GM23338 (cell line): ENCODE data around the gene MPL. TPM values are rescaled to one million over a fixed set of nuclear protein-coding genes. Genes with fewer than 3 reads are reported as not detected.

ENCODE experiments used
- ATAC-seq: fragments of 200-7000 bp; cut with Tn5 transposase; 3 replicates; pipeline ENCODE4 v1.9.1; 2020
- DNase-seq: peaks from one replicate; pipeline ENCODE4 v3.0.0-alpha.2; 2015; ENCODE audit warnings: low spot score
- H2AFZ ChIP-seq: fragments of 200-600 bp; sonication (generic); 2 replicates; pipeline ENCODE4 v1.8.0; 2016; ENCODE audit warnings: antibody characterized with exemption, mild to moderate bottlenecking, moderate library complexity
- H3F3A ChIP-seq: fragments of 200-600 bp; sonication (generic); replicated peaks from 2 replicates; pipeline ENCODE4 v1.8.0; 2017; ENCODE audit warnings: antibody characterized with exemption, mixed run types, low read depth
- H3K27ac ChIP-seq: fragments of 200-600 bp; sonication (generic); 2 replicates; pipeline ENCODE4 v1.6.1; 2016; ENCODE audit warnings: low read depth
- H3K27me3 ChIP-seq: fragments of 200-600 bp; sonication (generic); 2 replicates; pipeline ENCODE4 v1.8.0; 2016; ENCODE audit warnings: mild to moderate bottlenecking, mixed run types, moderate library complexity; ENCODE audit not compliant: insufficient read depth
- H3K36me3 ChIP-seq: fragments of 200-600 bp; sonication (generic); 2 replicates; pipeline ENCODE4 v1.8.0; 2016; ENCODE audit warnings: mild to moderate bottlenecking; ENCODE audit not compliant: insufficient read depth
- H3K4me1 ChIP-seq: fragments of 200-600 bp; sonication (generic); 2 replicates; pipeline ENCODE4 v1.8.0; 2016; ENCODE audit warnings: mild to moderate bottlenecking, moderate library complexity; ENCODE audit not compliant: insufficient read depth
- H3K4me2 ChIP-seq: fragments of 200-600 bp; sonication (generic); 2 replicates; pipeline ENCODE4 v1.7.1; 2017; ENCODE audit warnings: mixed run types
- H3K4me3 ChIP-seq: fragments of 200-600 bp; sonication (generic); 2 replicates; pipeline ENCODE4 v1.6.1; 2016; ENCODE audit warnings: mixed run types
- H3K79me2 ChIP-seq: fragments of 200-600 bp; sonication (generic); replicated peaks from 2 replicates; pipeline ENCODE4 v1.8.0; 2017; ENCODE audit warnings: mild to moderate bottlenecking; ENCODE audit not compliant: insufficient read depth
- H3K9me2 ChIP-seq: fragments of 200-600 bp; sonication (generic); 2 replicates; pipeline ENCODE4 v1.8.0; 2017; ENCODE audit not compliant: insufficient read depth
- H4K20me1 ChIP-seq: fragments of 200-600 bp; sonication (generic); replicated peaks from 2 replicates; pipeline ENCODE4 v1.8.0; 2017; ENCODE audit warnings: mild to moderate bottlenecking; ENCODE audit not compliant: insufficient read depth
- H3K27ac Mint-ChIP-seq: 2 replicates; pipeline ENCODE4 v1.8.0; 2020; ENCODE audit warnings: inconsistent platforms, mild to moderate bottlenecking, moderate library complexity, mixed read lengths
- H3K27me3 Mint-ChIP-seq: 3 replicates; pipeline ENCODE4 v1.8.0; 2022; ENCODE audit warnings: low read depth, mild to moderate bottlenecking, moderate library complexity, mixed read lengths, inconsistent platforms; ENCODE audit not compliant: insufficient read depth, poor library complexity
- H3K36me3 Mint-ChIP-seq: 3 replicates; pipeline ENCODE4 v1.8.0; 2021; ENCODE audit warnings: low read depth, mild to moderate bottlenecking, inconsistent platforms, moderate library complexity, mixed read lengths
- H3K4me1 Mint-ChIP-seq: 3 replicates; pipeline ENCODE4 v1.8.0; 2020; ENCODE audit warnings: mild to moderate bottlenecking, inconsistent platforms, mixed read lengths
- H3K4me3 Mint-ChIP-seq: 3 replicates; pipeline ENCODE4 v1.8.0; 2021; ENCODE audit warnings: moderate library complexity, mild to moderate bottlenecking, inconsistent platforms, mixed read lengths
- H3K9me3 Mint-ChIP-seq: 3 replicates; pipeline ENCODE4 v1.8.0; 2020; ENCODE audit warnings: moderate library complexity, mild to moderate bottlenecking, inconsistent platforms, mixed read lengths
- CREB1 ChIP-seq: fragments of 250-450 bp; sonication (Bioruptor Pico); IDR thresholded peaks from 2 replicates; pipeline ENCODE4 v1.5.0; 2020; ENCODE audit warnings: low read depth, mild to moderate bottlenecking, moderate library complexity
- EZH2phosphoT487 ChIP-seq: fragments of 200-600 bp; sonication (generic); IDR thresholded peaks from one replicate; pipeline ENCODE4 v1.8.1; 2018; ENCODE audit warnings: antibody characterized with exemption; ENCODE audit not compliant: unreplicated experiment
- REST ChIP-seq: IDR thresholded peaks from one replicate; pipeline ENCODE4 v1.6.1; 2018; ENCODE audit warnings: antibody characterized with exemption; ENCODE audit not compliant: unreplicated experiment
- STAT1 ChIP-seq: IDR thresholded peaks from one replicate; pipeline ENCODE4 v1.6.1; 2016; ENCODE audit warnings: antibody characterized with exemption; ENCODE audit not compliant: unreplicated experiment
- ZNF114 ChIP-seq: fragments of 250-450 bp; sonication (Bioruptor Pico); IDR thresholded peaks from 2 replicates; pipeline ENCODE4 v1.5.0; 2020; ENCODE audit warnings: mild to moderate bottlenecking, moderate library complexity
- ZNF462 ChIP-seq: fragments of 250-450 bp; sonication (Bioruptor Pico); IDR thresholded peaks from 2 replicates; pipeline ENCODE4 v1.5.0; 2020; ENCODE audit warnings: mild to moderate bottlenecking, moderate library complexity
- polyA plus RNA-seq: library from polyadenylated mRNA; unstranded; fragments of >200 nt; fragmentation: Nextera tagmentation; extraction: Ambion mirVana; gene quantifications from 2 replicates; pipeline ENCODE4 v1.2.1, GENCODE V29; 2016
- total RNA-seq: library from RNA; depleted of rRNA; stranded (reverse); fragments of >200 nt; shearing (Covaris generic); gene quantifications from 2 replicates; pipeline ENCODE4 v1.2.3, GENCODE V29; 2014
- TF ChIP-seq, protein P1 (sequence below): IDR thresholded peaks from 2 replicates; pipeline ENCODE4 v1.6.1; 2016; ENCODE audit warnings: antibody characterized with exemption

MPL gene
- total and polyA plus RNA-seq, 2 experiments from 2014 or later = not detected

GRCh38 chr1:43376723-43377235 lies 39.2 kb downstream of the MPL start:
- ATAC-seq = no peak
- Mint-ChIP-seq H3K36me3 (no peaks in the 10 kb centered on the region), H3K4me3 (no peak overlapping the region), H3K9me3 (no peaks in the 10 kb centered on the region), H3K4me1 (peaks cover 3% of the 10 kb centered on the region), H3K27me3 (peaks cover 2% of the 10 kb centered on the region), H3K27ac (no peak overlapping the region)
- Histone ChIP-seq H3K79me2 (no peaks in the 10 kb centered on the region), H3K36me3 (no peaks in the 10 kb centered on the region), H3K9me2 (no peaks in the 10 kb centered on the region), H3K4me2 (no peak overlapping the region), H3K27ac (no peak overlapping the region), H2AFZ (no peak overlapping the region), H3K27me3 (no peaks in the 10 kb centered on the region), H4K20me1 (no peaks in the 10 kb centered on the region), H3K4me1 (no peaks in the 10 kb centered on the region), H3K4me3 (no peak overlapping the region), H3F3A (no peaks in the 10 kb centered on the region)
- TF ChIP-seq EZH2phosphoT487 = no peak
- TF ChIP-seq STAT1 = no peak
- TF ChIP-seq, protein P1, sequence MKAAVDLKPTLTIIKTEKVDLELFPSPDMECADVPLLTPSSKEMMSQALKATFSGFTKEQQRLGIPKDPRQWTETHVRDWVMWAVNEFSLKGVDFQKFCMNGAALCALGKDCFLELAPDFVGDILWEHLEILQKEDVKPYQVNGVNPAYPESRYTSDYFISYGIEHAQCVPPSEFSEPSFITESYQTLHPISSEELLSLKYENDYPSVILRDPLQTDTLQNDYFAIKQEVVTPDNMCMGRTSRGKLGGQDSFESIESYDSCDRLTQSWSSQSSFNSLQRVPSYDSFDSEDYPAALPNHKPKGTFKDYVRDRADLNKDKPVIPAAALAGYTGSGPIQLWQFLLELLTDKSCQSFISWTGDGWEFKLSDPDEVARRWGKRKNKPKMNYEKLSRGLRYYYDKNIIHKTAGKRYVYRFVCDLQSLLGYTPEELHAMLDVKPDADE = no peak
- TF ChIP-seq CREB1 = no peak
- TF ChIP-seq REST = no peak
- no peak for TF ChIP-seq ZNF462
- no peak for TF ChIP-seq ZNF114 (CRISPR knock-in tag)
- no peak for DNase-seq
